SH-SY5Y (cell line): ENCODE results near the gene SDC3.

Experiments used
- GATA2 ChIP-seq: IDR thresholded peaks from 2 replicates; pipeline ENCODE4 v1.6.1; 2011; ENCODE audit warnings: mild to moderate bottlenecking, low read depth, low read length
- GATA3 ChIP-seq: IDR thresholded peaks from 2 replicates; pipeline ENCODE4 v1.6.1; 2011; ENCODE audit warnings: low read depth, mild to moderate bottlenecking, low read length, moderate library complexity

DNA sequence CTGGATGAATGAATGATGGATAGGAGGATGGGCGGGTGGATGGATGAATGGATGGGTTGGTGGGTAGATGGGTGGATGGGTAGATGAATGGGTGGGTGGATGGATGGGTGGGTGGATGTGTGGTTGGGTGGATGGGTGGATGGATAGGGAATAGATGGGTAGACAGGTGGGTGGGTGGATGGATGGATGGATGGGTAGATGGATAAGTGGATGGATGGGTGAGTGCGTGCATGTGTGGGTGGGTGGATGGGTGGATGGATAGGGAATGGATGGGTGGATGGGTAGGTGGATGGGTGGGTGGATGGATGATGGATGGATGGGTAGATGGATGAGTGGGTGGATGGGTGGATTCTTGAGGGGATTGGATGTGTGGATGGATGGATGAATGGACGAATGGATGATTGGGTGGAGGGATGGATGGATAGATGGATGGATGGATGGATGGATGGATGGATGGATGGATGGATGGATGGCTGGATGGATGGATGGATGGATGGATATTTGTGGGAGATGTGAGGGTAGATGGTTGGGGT is 68.7 kb downstream of the SDC3 start:
- no peak for TF ChIP-seq GATA2
- TF ChIP-seq GATA3: no peak
